Measurements from ENCODE around the gene ELL2.
A peak's percentile ranks its signal among the peaks of the same experiment; 100 is the strongest.

ELL2 gene

GRCh38 chr5:95970359-95970704 lies 8.7 kb upstream of the ELL2 start:
- H3K4me3 ChIP-seq, result no peak overlapping the region
- TF ChIP-seq, protein P1, sequence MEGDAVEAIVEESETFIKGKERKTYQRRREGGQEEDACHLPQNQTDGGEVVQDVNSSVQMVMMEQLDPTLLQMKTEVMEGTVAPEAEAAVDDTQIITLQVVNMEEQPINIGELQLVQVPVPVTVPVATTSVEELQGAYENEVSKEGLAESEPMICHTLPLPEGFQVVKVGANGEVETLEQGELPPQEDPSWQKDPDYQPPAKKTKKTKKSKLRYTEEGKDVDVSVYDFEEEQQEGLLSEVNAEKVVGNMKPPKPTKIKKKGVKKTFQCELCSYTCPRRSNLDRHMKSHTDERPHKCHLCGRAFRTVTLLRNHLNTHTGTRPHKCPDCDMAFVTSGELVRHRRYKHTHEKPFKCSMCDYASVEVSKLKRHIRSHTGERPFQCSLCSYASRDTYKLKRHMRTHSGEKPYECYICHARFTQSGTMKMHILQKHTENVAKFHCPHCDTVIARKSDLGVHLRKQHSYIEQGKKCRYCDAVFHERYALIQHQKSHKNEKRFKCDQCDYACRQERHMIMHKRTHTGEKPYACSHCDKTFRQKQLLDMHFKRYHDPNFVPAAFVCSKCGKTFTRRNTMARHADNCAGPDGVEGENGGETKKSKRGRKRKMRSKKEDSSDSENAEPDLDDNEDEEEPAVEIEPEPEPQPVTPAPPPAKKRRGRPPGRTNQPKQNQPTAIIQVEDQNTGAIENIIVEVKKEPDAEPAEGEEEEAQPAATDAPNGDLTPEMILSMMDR (IDR thresholded peaks at IDR 0.05), result no peak
- no peak overlapping the region for H3K27ac ChIP-seq
- no peak for DNase-seq (ENCODE audit: low spot score)

- no peak for DNase-seq (ENCODE audit: low spot score)
Measured at GRCh38 chr5:95969651-95970358, 8.2 kb upstream of the ELL2 start.

DNA sequence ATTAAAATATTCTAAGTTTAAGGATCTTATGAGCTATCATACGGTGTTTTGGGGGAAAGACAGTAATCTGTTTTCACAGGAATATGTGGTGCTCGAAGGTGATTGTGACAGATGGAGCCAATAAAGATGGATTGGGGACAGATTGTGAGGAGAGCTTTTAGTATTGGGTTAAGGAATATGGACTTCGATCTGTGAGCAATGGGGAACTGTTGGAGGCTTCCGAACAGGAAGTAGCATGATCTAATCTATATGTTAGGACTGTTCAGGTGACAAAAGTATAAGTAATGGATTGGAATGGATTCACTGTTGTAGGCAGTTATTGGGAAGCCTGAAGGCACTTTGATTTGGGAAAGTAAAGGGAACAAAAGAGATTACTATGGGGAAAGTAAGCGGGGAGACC lies 7.4 kb upstream of the ELL2 start:
- no peak for DNase-seq (ENCODE audit: low spot score)
- Histone ChIP-seq H3K27ac (no peak overlapping the region), H3K4me3 (no peak overlapping the region)
- TF ChIP-seq, protein P1 (IDR thresholded peaks at IDR 0.05), result no peak

More at GRCh38 chr5:95969651-95970358, 8.2 kb upstream of the ELL2 start:
- Histone ChIP-seq H3K27ac (peak overlapping the region in 1 of 2 donors; percentile 8), H3K4me3 (no peak overlapping the region)
- TF ChIP-seq, protein P1 (IDR thresholded peaks at IDR 0.05), result no peak

DNA sequence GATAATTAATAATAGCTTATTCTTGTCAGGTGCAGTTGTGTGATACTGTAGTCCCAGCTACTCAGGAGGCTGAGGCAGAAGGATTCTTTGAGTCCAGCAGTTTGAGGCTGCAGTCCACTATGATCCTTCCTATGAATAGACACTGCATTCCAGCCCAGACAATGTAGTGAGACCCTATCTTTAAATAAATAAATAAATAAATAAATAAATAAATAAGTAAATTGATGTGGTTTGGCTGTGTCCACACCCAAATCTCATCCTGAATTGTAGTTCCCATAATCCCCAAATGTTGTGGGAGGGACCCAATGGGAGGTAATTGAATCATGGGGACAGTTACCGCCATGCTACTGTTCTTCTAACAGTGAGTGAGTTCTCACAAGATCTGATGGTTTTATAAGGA lies 5.6 kb upstream of the ELL2 start:
- DNase-seq (ENCODE audit: low spot score), result no peak
- Histone ChIP-seq H3K4me3 (no peak overlapping the region), H3K27ac (no peak overlapping the region)
- TF ChIP-seq, protein P1 (IDR thresholded peaks at IDR 0.05), result no peak

GRCh38 chr5:95966005-95966404 lies 4.4 kb upstream of the ELL2 start:
- TF ChIP-seq, protein P1 (IDR thresholded peaks at IDR 0.05), result no peak
- Histone ChIP-seq H3K4me3 (no peak overlapping the region), H3K27ac (no peak overlapping the region)
- no peak for DNase-seq (ENCODE audit: low spot score)

DNA sequence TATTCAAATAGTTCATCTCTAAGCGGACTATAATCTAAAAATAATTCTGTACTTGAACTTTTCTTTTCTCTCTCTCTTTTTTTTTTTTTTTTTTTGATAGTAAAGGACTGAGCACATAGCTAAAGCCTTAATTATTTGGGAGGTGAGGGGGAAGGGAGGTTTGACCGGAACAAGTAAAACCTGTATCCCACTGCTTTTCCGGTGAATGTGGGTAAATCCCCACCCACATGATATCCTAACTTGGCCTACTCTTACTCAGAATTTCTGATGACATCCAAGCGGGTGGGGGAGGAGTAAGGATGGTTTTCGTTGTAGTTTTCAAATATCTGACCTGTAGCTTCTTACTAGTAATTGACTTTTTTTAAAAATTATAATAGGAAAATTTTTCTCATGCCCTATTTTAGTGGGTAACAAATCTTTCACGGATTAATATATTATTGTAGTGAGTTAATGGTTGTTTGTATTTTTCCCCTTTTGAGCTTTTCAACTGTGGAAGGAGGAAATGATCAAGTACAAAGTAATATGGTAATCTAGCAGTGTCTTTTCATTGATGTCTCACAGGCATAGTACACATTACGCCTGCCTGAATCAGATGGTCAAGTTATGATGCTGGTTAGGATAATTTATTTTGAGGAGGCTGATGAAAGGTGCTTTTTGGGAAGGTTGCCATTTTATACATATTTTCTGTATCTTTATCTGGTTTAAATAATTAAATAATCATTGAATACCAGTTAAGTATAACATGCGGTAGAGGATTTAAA lies 2.2 kb upstream of the ELL2 start:
- no peak for DNase-seq (ENCODE audit: low spot score)
- Histone ChIP-seq H3K4me3 (no peak overlapping the region), H3K27ac (peak overlapping the region; percentile 13 to 99)
- TF ChIP-seq, protein P1 (IDR thresholded peaks at IDR 0.05), result no peak

DNA sequence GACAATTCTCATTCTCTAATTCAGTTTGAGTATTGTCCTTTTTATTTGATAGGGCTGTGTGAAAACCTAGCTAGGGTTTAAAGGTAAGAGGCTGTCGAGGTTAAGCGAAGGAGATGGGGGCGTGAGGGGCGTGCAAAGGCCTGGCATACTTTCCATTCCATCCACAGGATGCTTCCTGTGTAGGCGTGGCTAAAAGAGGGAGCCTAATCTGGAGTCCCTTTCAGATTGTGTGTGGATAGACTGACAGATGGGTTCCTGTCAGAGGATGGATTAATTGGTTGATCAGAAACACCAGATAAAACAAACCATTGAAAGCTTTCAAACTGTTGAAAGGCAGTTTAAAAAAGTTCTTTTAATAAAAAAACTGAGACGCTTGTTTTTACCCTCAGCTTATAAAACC lies 1.1 kb upstream of the ELL2 start:
- peak overlapping the region; percentile 99 for H3K27ac ChIP-seq

More for the DNA sequence above, 1.1 kb upstream of the ELL2 start:
- TF ChIP-seq, protein P1 (IDR thresholded peaks at IDR 0.05), result no peak
- no peak for DNase-seq (ENCODE audit: low spot score)
- H3K4me3 ChIP-seq, result peak overlapping the region; percentile 98

All from coronary artery (tissue), 2 donors.